ENCODE data around the gene ZNF211.

GRCh38 chr19:57687363-57688010 lies 54.5 kb downstream of the ZNF211 start:
- TF ChIP-seq ZFX (IDR thresholded peaks at IDR 0.05) (no peak), SP1 (IDR thresholded peaks at IDR 0.05; ENCODE audit: low read depth) (no peak), ZNF274 (IDR thresholded peaks at IDR 0.05; ENCODE audit: low read depth, low read length) (no peak)

All from HCT116 (cell line).